ENCODE measurements around the gene SLC51B. TPM values are rescaled to one million over a fixed set of nuclear protein-coding genes. Genes with fewer than 3 reads are reported as not detected.

The SLC51B gene
- total and polyA plus RNA-seq, 9 of the 15 experiments (the other 6 are each of a cell fraction or from before 2014, with no cell fraction given): not detected

GRCh38 chr15:65052956-65053355 is 7.8 kb downstream of the SLC51B start (continued):
- TF ChIP-seq GTF3C2 (IDR thresholded peaks at IDR 0.05; ENCODE audit: borderline replicate concordance, extremely low read depth, insufficient read length) (no peak), AFF1 (IDR thresholded peaks at IDR 0.05; ENCODE audit: low read depth in 1 of 2, partially characterized antibody in 2 of 2) (no peak), GMEB1 (CRISPR knock-in tag; IDR thresholded peaks at IDR 0.05) (no peak), ZNF277 (CRISPR knock-in tag; IDR thresholded peaks at IDR 0.05; ENCODE audit: borderline replicate concordance) (no peak), MCM7 (IDR thresholded peaks at IDR 0.05) (no peak)
